GM12801 (cell line): ENCODE data around the gene CNTNAP1.

Source experiments
- CTCF ChIP-seq: IDR thresholded peaks from one replicate; pipeline ENCODE4 v1.5.1; 2011; ENCODE audit warnings: control low read depth; ENCODE audit not compliant: insufficient read length; ENCODE audit errors: extremely low read depth

Gene CNTNAP1

GRCh38 chr17:42653179-42654124, 28.9 kb upstream of the CNTNAP1 start:
- TF ChIP-seq CTCF, result no peak

GRCh38 chr17:42655528-42655927, 26.8 kb upstream of the CNTNAP1 start:
- TF ChIP-seq CTCF, result no peak

GRCh38 chr17:42657824-42658588, 24.3 kb upstream of the CNTNAP1 start:
- no peak for TF ChIP-seq CTCF

- no peak for TF ChIP-seq CTCF
These were observed 23.0 kb upstream of the CNTNAP1 start, which contains the start of gene TUBG2 for GRCh38 chr17:42659079-42659931. Gene TUBG2, plus strand, starts transcription at chr17:42659284. Its CDS starts 220 bp downstream, at chr17:42659504.

GRCh38 chr17:42660692-42661345, 21.5 kb upstream of the CNTNAP1 start:
- no peak for TF ChIP-seq CTCF

- TF ChIP-seq CTCF, result no peak
These were observed 16.7 kb upstream of the CNTNAP1 start for GRCh38 chr17:42665581-42666001.
